K562 (cell line): ENCODE results near the gene HBQ1.
"Not testable (repeated sequence)": the region's sequence is repeated elsewhere in the genome, so short reads cannot be mapped to it uniquely, and the experiment has no call there.

Source experiments
- ARID2 ChIP-seq: fragments of 450-650 bp; IDR thresholded peaks from 2 replicates; pipeline ENCODE4 v1.6.1; 2017; ENCODE audit warnings: antibody characterized with exemption, mild to moderate bottlenecking
- CBFA2T2 ChIP-seq: fragments of 450-650 bp; conservative IDR thresholded peaks from 2 replicates; pipeline ENCODE4 v1.6.1; 2017; ENCODE audit warnings: mild to moderate bottlenecking
- CTCF ChIP-seq, 3 experiments: IDR thresholded peaks in 2 of 3; conservative IDR thresholded peaks in 1 of 3; 2 replicates each; pipeline ENCODE4 v1.5.1; 2011 to 2012; ENCODE audit warnings: low read length in 3 of 3, mild to moderate bottlenecking in 3 of 3, control low read depth in 2 of 3, improper control_type of control experiment in 1 of 3, inconsistent platforms in 1 of 3, low read depth in 1 of 3, mixed read lengths in 1 of 3, moderate library complexity in 1 of 3; ENCODE audit not compliant: insufficient read depth in 2 of 3
- ETV1 ChIP-seq: fragments of 450-650 bp; conservative IDR thresholded peaks from 2 replicates; pipeline ENCODE4 v1.6.1; 2016; ENCODE audit warnings: missing genetic modification characterization, control low read depth, low read depth, missing compliant biosample characterization
- GATA2 ChIP-seq: sonication (generic); formaldehyde crosslinking; IDR thresholded peaks from 2 replicates; pipeline ENCODE4 v1.4.0; 2020; ENCODE audit warnings: mild to moderate bottlenecking, missing genetic modification reagents
- HES1 ChIP-seq: fragments of 450-650 bp; IDR thresholded peaks from 2 replicates; pipeline ENCODE4 v1.6.1; 2016; ENCODE audit warnings: low read depth, mild to moderate bottlenecking, moderate library complexity
- IRF2 ChIP-seq: sonication (generic); formaldehyde crosslinking; IDR thresholded peaks from 2 replicates; pipeline ENCODE4 v1.8.1; 2022; ENCODE audit warnings: mild to moderate bottlenecking, missing genetic modification reagents
- JUN ChIP-seq, 2 experiments: sonication (generic) in 1 of 2; formaldehyde crosslinking in 1 of 2; IDR thresholded peaks; 2 replicates each; pipeline versions ENCODE4 v1.6.1 to v1.8.0; 2012 to 2022; ENCODE audit warnings: borderline replicate concordance in 2 of 2, mild to moderate bottlenecking in 2 of 2, improper control_type of control experiment in 1 of 2, low read depth in 1 of 2, low read length in 1 of 2, missing genetic modification reagents in 1 of 2
- KDM1A ChIP-seq, 2 experiments: fragments of 450-650 bp; IDR thresholded peaks; 2 replicates each; pipeline ENCODE4 v1.6.1; 2016; ENCODE audit warnings: mild to moderate bottlenecking in 2 of 2
- PHF8 ChIP-seq: fragments of 200-600 bp; sonication (generic); IDR thresholded peaks from 2 replicates; pipeline ENCODE4 v1.6.1; 2012; ENCODE audit warnings: mixed run types, mild to moderate bottlenecking, inconsistent platforms, low read length, moderate library complexity, borderline replicate concordance
- RAD21 ChIP-seq, 2 experiments: fragments of 250-450 bp in 1 of 2; fragments of 450-650 bp in 1 of 2; sonication (Bioruptor Pico) in 1 of 2; formaldehyde crosslinking in 1 of 2; IDR thresholded peaks in 1 of 2; conservative IDR thresholded peaks in 1 of 2; 2 replicates each; pipeline versions ENCODE4 v1.4.0 to v1.8.0; 2020 to 2022; ENCODE audit warnings: mild to moderate bottlenecking in 2 of 2, moderate library complexity in 1 of 2
- ZNF707 ChIP-seq: fragments of 250-450 bp; sonication (Bioruptor Pico); conservative IDR thresholded peaks from 2 replicates; pipeline ENCODE4 v1.8.0; 2022; ENCODE audit warnings: inconsistent platforms, mild to moderate bottlenecking, moderate library complexity
- TF ChIP-seq, protein P1 (sequence below), 3 experiments: fragments of 200-800 bp in 1 of 3; fragments of 250-450 bp in 1 of 3; fragments of 450-650 bp in 1 of 3; sonication (Bioruptor Pico) in 1 of 3; sonication (Bioruptor generic) in 1 of 3; formaldehyde crosslinking in 1 of 3; IDR thresholded peaks; 2 replicates each; pipeline versions ENCODE4 v1.6.1 to v1.8.0; 2016 to 2022; ENCODE audit warnings: mild to moderate bottlenecking in 2 of 3, missing genetic modification characterization in 2 of 3, missing compliant biosample characterization in 1 of 3, moderate library complexity in 1 of 3

DNA sequence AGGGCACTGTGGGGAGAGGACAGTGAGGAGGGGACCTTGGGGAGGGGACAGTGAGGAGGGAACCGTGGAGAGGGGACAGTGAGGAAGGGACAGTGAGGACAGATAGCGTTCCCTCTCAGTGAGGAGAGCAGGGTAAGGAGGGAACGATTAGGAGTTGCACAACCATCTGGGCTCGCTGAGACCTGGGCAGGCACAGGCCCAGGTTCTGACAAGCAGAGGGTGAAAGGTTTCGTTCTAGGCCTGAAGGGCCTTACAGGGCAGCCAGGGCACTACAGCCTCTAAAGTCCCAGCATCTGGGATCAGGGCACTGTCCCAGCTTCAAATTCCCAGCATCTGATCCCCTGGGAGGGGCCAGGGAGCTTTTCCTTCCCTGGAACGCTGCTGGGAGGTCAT lies 27.1 kb upstream of the HBQ1 start:
- TF ChIP-seq, protein P1, sequence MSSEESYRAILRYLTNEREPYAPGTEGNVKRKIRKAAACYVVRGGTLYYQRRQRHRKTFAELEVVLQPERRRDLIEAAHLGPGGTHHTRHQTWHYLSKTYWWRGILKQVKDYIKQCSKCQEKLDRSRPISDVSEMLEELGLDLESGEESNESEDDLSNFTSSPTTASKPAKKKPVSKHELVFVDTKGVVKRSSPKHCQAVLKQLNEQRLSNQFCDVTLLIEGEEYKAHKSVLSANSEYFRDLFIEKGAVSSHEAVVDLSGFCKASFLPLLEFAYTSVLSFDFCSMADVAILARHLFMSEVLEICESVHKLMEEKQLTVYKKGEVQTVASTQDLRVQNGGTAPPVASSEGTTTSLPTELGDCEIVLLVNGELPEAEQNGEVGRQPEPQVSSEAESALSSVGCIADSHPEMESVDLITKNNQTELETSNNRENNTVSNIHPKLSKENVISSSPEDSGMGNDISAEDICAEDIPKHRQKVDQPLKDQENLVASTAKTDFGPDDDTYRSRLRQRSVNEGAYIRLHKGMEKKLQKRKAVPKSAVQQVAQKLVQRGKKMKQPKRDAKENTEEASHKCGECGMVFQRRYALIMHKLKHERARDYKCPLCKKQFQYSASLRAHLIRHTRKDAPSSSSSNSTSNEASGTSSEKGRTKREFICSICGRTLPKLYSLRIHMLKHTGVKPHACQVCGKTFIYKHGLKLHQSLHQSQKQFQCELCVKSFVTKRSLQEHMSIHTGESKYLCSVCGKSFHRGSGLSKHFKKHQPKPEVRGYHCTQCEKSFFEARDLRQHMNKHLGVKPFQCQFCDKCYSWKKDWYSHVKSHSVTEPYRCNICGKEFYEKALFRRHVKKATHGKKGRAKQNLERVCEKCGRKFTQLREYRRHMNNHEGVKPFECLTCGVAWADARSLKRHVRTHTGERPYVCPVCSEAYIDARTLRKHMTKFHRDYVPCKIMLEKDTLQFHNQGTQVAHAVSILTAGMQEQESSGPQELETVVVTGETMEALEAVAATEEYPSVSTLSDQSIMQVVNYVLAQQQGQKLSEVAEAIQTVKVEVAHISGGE (CRISPR knock-in tag; IDR thresholded peaks at IDR 0.05): 0 out of 6 replicates have a peak, but pooled peaks of 1 of the 3 experiments have one; percentile 34
- not testable (repeated sequence) for TF ChIP-seq IRF2; PHF8; JUN (IDR thresholded peaks at IDR 0.05; ENCODE audit: borderline replicate concordance, low read depth, low read length); JUN (CRISPR knock-in tag; IDR thresholded peaks at IDR 0.05; ENCODE audit: borderline replicate concordance); GATA2; KDM1A (IDR thresholded peaks at IDR 0.05); ZNF707; RAD21 (CRISPR knock-in tag; conservative IDR thresholded peaks at IDR 0.05 in 1 of 2, IDR thresholded peaks at IDR 0.05 in 1 of 2); CTCF (IDR thresholded peaks at IDR 0.05 in 2 of 3, conservative IDR thresholded peaks at IDR 0.05 in 1 of 3; ENCODE audit: insufficient read depth in 2 of 3, low read depth in 1 of 3, low read length in 3 of 3); CBFA2T2; ARID2; ETV1 (tag); HES1
